Mammary microvascular endothelial cell (primary cell): ENCODE data around the gene PPP6R2. TPM values are rescaled to one million over a fixed set of nuclear protein-coding genes. Genes with fewer than 3 reads are reported as not detected.

Source experiments
- total RNA-seq: library from RNA; depleted of rRNA; stranded (reverse); fragments of >200 nt; gene quantifications from 2 replicates; pipeline ENCODE4 v1.2.3, GENCODE V29; 2015

The PPP6R2 gene
- total RNA-seq: 39.8 and 41.1 TPM in 2 replicates

GRCh38 chr22:50342651-50343540 is at the start of gene PPP6R2:
Gene PPP6R2 (plus strand): TSS chr22:50343327. CDS start chr22:50393909, 50,582 bp downstream.

GRCh38 chr22:50306753-50307749 is 36.1 kb upstream of the PPP6R2 start, which contains the start of gene PLXNB2:
Gene PLXNB2 (minus strand): TSS chr22:50307646. CDS start chr22:50290584, 17,062 bp downstream.

GRCh38 chr22:50326956-50327710 is 16.0 kb upstream of the PPP6R2 start, which contains the start of gene DENND6B:
Gene DENND6B (minus strand): TSS chr22:50327012. CDS start chr22:50326988, 24 bp downstream.

GRCh38 chr22:50474710-50475651 is 131.9 kb downstream of the PPP6R2 start, which contains the start of gene SBF1:
Gene SBF1 (minus strand): TSS chr22:50475035. CDS start chr22:50474840, 195 bp downstream.

GRCh38 chr22:50481440-50482106 is 138.4 kb downstream of the PPP6R2 start, which contains the start of gene ADM2:
Gene ADM2 (plus strand): TSS chr22:50481543. CDS start chr22:50481848, 305 bp downstream.

GRCh38 chr22:50486561-50487289 is 143.6 kb downstream of the PPP6R2 start, which contains the start of gene MIOX:
Gene MIOX (plus strand): TSS chr22:50486859. CDS start chr22:50486898, 39 bp downstream.

Other genes with a start within 250 kb of the PPP6R2 start
- gene PANX2, start 172.6 kb upstream of the PPP6R2 start, total RNA-seq: 0.39 and 0.87 TPM in 2 replicates
- gene TRABD, start 157.4 kb upstream of the PPP6R2 start, total RNA-seq: 38.4 and 42.3 TPM in 2 replicates
- gene SELENOO, start 142.3 kb upstream of the PPP6R2 start, total RNA-seq: 20.2 and 20.3 TPM in 2 replicates
- 19.9 and 21.1 TPM in 2 replicates for gene TUBGCP6, start 98.3 kb upstream of the PPP6R2 start, total RNA-seq
- 18.3 and 31.2 TPM in 2 replicates for gene HDAC10, start 92.1 kb upstream of the PPP6R2 start, total RNA-seq
- gene MAPK12, start 81.6 kb upstream of the PPP6R2 start, total RNA-seq: 53.5 and 56.0 TPM in 2 replicates
- gene MAPK11, start 72.9 kb upstream of the PPP6R2 start, total RNA-seq: 28.7 and 36.6 TPM in 2 replicates
- 68.6 and 71.5 TPM in 2 replicates for gene PLXNB2, start 35.7 kb upstream of the PPP6R2 start, total RNA-seq
- gene DENND6B, start 16.3 kb upstream of the PPP6R2 start, total RNA-seq: 3.0 and 3.4 TPM in 2 replicates
- gene SBF1, start 131.7 kb downstream of the PPP6R2 start, total RNA-seq: 47.4 and 50.8 TPM in 2 replicates
- 0.64 and 0.87 TPM in 2 replicates for gene ADM2, start 138.2 kb downstream of the PPP6R2 start, total RNA-seq
- not detected in 2 replicates for gene MIOX, start 143.5 kb downstream of the PPP6R2 start, total RNA-seq
- gene LMF2, start 164.4 kb downstream of the PPP6R2 start, total RNA-seq: 78.3 and 88.4 TPM in 2 replicates
- 63.0 and 70.5 TPM in 2 replicates for gene NCAPH2, start 164.9 kb downstream of the PPP6R2 start, total RNA-seq
- gene SCO2, start 182.3 kb downstream of the PPP6R2 start, total RNA-seq: 3.7 and 13.6 TPM in 2 replicates
- 27.3 and 32.5 TPM in 2 replicates for gene TYMP, start 186.7 kb downstream of the PPP6R2 start, total RNA-seq
- not detected in 2 replicates for gene KLHDC7B, start 202.6 kb downstream of the PPP6R2 start, total RNA-seq
- not detected in 2 replicates for gene SYCE3, start 219.6 kb downstream of the PPP6R2 start, total RNA-seq
- gene CPT1B, start 235.1 kb downstream of the PPP6R2 start, total RNA-seq: 0.60 and 1.5 TPM in 2 replicates
- 25.7 and 26.6 TPM in 2 replicates for gene CHKB, start 239.5 kb downstream of the PPP6R2 start, total RNA-seq